GM19025 (cell line): ENCODE measurements around the gene FBXO3.

Experiments used
- ATAC-seq: cut with Tn5 transposase; IDR thresholded peaks from one replicate; pipeline ENCODE4 v1.9.1; 2021; ENCODE audit warnings: mild to moderate bottlenecking, low read depth, moderate library complexity; ENCODE audit not compliant: unreplicated experiment

The FBXO3 gene

DNA sequence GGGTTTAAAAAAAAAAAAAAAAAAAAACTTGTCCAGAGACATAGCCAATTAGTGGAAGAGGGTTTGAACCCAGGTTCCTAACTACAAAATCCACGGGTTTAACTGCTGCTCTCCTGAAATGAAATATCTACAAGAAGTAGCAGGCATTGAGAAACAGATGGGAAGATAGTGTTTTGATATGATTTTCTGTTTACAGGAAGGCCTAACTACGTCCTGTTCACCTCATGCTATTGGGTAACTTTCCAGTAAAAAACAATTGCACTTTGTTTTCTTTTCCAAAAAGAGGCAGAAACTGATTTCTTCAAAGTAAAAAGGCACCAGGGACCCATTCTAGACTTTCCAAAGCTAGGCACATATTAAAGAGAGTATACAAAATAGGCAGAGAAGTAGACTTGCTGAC lies 67.8 kb downstream of the FBXO3 start:
- no peak for ATAC-seq

DNA sequence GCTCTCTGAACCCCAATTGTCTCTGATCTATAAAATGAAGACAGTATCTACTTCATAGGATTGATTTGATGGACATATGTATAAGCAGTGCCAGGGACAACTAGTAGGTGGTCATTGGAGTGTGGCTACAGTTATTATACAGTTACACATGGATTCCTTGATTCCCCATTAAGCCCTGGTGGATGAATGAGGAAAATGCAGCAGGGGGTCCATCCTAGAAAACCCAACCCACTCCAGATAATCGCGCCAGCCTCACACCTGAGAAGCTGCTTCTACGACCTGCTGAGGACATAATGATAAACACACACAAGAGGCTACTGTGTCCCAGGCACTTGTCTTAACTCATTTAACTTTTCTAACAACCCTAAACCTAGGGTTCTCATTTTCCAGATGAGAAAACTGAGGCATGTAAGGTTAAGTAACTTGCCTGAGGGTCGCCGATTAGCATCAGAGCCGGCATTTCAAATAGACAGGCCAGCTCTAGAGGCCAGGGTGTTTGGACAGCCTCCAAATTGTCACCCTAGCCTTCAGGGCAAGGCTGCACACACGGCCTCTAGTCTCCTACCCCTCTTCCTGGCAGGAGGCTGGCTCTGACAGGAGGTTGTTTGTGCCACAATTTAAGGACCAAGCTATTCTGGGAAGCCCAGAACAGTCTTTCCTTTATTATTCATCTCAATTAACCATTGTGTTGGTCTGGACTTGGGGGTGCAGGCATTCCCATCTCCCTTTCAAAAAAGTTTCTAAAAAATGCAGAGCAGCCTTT lies 69.9 kb downstream of the FBXO3 start:
- ATAC-seq, result no peak

- ATAC-seq, result no peak
Measured at GRCh38 chr11:33703788-33704187, 70.5 kb downstream of the FBXO3 start.

DNA sequence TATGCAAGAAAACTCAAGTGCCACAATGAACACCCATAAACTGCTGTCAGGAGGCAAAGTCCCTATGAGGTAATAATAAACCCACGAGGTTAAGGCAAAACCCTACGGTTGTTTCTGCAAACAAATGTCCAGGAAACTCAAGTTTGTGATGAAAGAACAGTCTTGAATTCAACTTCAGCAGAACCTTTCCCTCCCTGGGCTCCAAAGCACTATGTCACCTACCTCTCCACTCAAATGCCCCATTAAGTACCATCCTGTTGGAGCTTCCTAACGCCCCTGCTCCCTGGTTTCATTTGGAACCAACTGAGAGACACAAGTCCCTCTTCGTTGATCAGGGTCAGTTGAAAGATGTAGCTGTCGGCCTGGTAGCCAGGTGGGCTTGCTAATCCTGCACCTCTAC lies 71.1 kb downstream of the FBXO3 start:
- ATAC-seq, result no peak

DNA sequence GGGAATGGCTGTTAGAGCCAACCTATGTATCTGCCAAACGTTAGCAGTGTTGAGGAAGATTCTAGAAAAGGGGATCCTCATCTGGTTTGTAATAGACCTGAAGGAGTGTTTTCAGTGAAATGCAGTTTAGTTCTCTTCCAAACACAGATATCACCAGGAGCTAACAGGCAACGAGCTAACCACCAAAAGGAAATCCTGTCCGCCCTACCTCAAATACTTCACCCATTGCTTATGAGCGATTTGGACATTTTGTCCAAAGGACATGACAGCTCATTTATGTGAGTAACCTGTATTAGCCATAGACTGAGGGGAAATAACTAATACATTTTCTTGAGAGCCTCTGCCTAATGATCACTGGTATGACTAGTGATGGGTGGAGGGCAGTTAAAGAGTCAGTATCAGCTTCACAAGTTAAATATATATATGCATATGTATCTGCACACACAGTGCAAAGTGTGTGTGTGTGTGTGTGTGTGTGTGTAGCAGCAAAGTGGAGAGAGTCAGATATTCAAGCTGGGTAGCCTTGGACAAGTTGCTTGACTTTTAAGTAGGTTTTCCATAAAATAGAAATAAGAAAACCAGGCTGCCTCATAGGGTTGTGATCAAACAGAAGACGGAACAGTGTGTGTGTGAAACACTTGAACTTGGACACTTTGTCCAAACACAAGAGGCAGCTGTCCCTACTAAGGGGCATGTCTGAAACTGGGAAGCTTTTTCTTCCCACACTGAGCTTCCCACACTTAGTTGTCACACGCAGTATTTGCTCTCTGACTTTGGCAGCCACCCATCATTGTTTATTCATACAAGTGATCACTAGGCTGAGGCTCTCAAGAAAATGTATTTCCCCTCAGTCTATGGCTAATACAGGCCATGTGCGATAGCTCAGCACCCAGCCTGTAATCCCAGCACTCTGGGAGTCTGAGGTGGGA lies 72.8 kb downstream of the FBXO3 start:
- no peak for ATAC-seq

DNA sequence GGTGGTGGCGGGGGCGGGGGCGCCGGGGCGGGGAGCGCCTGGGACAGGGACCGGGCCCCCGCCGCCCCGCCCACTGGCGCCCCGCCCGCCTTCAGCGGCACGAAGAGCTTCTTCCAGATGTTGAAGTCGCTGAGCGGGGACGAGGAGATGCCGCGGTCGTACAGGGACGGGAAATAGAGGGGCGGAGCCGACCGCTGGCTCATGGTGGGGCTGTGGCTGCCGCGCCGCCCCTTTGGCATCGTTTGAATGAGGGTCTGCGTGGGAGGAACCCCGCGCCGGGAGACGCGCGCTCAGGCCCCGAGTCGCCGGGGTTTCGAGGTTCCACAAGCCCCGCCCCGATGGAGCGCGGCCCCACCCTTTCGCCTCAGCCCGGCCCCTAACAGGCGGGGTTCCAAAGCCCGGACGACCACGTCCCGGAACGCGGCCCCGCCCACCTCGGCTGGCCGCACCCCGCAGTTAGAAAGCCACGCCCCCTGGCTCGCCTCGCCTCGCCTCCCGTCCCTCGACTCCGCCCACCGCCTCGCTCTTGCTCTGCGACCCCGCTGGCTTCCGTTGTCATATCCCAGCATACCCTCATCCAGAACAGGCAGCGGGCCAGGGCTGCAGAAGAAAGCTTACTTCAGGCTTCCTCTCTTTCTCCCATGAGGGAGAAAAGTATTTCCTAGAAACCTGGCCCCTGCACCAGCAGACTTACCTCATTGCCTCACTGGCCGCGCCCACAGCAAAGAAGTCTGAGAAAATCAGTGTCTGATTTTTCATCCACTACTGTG lies 73.6 kb downstream of the FBXO3 start, which contains the start of gene C11orf91:
C11orf91 (minus strand) TSS at position 325 of the 770 bp plus-strand sequence; CDS start at position 239, 86 bp downstream.
- peak; percentile 96 for ATAC-seq

- no peak for ATAC-seq
Measured at GRCh38 chr11:33700063-33700501, 74.2 kb downstream of the FBXO3 start.

- ATAC-seq, result no peak
Measured at GRCh38 chr11:33699515-33700062, 74.7 kb downstream of the FBXO3 start.

- ATAC-seq, result no peak
Measured at GRCh38 chr11:33698921-33699320, 75.4 kb downstream of the FBXO3 start.

DNA sequence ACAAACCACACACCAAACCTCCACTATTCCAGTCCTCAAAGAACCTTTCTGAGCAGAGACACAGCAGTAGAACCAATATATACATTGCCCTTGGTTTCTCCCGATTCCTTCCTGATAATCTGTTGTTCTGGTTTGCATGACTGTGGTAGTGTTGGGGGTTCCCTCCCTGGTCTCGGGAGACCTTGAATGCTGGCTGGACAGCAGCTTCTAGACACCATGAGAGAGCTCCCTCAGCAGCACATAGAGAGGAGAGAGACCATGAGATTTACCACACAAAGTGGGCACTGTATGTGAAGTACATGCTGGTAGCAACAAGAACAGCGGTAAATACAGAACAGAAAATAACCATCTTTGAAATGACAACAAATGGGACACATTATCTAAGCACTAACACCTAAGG lies 76.3 kb downstream of the FBXO3 start:
- no peak for ATAC-seq

DNA sequence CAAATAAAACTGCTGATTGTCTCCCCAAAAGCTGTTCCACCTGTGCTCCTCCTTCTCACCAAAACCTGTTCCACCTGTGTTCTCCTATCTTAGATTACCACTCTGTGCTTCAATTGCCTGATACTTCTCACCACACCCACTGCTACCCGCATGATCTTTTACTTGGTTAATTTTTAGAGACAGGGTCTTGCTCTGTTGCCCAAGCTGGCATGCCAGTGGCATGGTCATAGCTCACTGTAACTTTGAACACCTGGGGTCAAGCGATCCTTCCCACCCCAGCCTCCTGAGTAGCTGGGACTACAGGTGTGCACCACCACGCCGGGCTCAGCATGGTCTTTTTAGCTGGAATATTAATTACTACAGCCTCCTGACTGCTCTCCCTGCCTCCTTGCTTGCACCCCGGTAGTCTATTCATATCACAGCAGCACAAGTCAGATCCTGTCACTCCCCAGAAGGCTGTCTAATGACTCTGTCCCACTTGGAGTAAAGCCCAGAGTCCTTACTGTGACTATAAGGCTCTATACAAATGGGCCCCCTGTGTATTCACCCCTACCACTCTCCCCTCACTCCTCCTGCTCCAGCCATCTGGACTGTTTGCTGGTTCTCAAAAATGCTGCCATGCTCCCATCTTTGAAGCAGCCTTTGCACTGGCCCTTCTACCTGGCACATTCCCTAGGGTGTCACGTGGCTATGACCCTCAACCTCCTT lies 77.2 kb downstream of the FBXO3 start:
- ATAC-seq, result no peak

- ATAC-seq, result no peak
Measured at GRCh38 chr11:33696411-33696810, 77.9 kb downstream of the FBXO3 start.

DNA sequence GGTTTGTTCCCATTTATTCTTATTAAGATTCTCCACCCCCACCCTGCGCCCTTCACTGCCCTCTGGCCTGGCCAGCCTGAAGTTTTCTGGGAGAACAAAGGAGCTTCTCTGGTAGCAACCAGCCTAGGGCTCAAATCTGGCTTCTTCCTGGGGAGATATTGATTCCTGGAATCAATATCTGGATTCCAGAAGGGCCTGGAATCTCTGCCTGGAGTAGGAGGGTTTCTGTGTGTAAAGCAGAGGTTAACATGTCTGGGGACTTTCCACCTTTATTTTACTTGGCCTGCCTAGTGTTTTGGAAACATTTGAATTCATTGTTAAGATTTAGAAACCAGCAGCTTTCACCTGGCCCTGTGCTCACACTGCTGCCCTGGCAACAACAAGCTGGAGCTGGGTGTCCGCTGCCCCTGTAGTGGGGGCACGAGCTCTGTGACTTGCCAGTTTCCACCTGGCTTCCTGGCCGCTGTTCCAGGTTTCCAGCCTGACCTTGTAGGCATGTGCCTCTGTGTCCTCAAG lies 79.2 kb downstream of the FBXO3 start:
- ATAC-seq, result no peak

GRCh38 chr11:33694346-33695050 lies 79.8 kb downstream of the FBXO3 start:
- ATAC-seq, result no peak

GRCh38 chr11:33692541-33692940 lies 81.8 kb downstream of the FBXO3 start:
- ATAC-seq, result no peak

- no peak for ATAC-seq
Measured at GRCh38 chr11:33692013-33692504, 82.3 kb downstream of the FBXO3 start.

DNA sequence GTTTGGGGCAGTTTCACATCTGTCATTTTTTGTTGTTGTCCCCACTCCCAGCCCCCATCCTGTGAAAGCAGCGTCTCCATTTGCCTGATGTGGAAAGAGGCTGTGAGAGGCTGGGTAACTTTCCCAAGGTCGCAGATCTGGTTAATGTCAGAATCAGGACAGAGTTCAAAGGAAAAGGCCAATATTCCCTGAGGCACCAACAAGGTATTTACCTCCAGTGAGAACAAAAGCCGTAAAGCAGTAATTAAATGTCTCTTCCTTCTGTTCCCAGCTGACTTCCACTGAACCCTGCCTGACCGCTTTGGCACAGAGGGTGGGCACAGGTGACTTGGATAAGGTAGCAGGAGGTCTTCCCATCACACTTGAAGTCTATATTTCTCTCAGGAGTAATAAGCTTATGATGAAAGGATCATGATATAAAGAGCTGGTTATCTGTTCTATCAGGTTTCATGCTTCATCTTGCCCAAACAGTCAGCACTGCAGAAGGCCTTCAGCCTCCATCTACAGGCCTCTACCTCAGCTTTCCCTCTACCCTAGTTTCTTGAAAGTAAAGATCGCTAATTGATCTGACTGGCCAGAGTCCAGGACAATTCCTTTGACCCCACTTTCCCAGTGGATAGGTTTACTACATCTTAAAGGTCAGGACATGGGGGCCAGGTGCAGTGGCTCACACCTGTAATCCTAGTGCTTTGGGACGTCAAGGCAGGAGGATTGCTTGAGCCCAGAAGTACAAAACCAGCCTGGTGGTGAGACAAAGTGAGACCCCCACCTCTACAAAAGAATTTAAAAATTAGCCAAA lies 83.1 kb downstream of the FBXO3 start:
- no peak for ATAC-seq
